Astrocyte (in vitro differentiated cells and primary cell): Measurements from ENCODE around the gene SH3GLB2.

Experiments
- EZH2 ChIP-seq: IDR thresholded peaks from 2 replicates; pipeline ENCODE4 v1.6.1; 2012; ENCODE audit warnings: mild to moderate bottlenecking, low read length, inconsistent platforms; ENCODE audit not compliant: insufficient read depth
- TF ChIP-seq, protein P1 (sequence below): IDR thresholded peaks from 2 replicates; pipeline ENCODE4 v1.5.1; 2011; ENCODE audit warnings: low read depth, mild to moderate bottlenecking, inconsistent platforms, low read length, moderate library complexity; ENCODE audit not compliant: insufficient read depth

DNA sequence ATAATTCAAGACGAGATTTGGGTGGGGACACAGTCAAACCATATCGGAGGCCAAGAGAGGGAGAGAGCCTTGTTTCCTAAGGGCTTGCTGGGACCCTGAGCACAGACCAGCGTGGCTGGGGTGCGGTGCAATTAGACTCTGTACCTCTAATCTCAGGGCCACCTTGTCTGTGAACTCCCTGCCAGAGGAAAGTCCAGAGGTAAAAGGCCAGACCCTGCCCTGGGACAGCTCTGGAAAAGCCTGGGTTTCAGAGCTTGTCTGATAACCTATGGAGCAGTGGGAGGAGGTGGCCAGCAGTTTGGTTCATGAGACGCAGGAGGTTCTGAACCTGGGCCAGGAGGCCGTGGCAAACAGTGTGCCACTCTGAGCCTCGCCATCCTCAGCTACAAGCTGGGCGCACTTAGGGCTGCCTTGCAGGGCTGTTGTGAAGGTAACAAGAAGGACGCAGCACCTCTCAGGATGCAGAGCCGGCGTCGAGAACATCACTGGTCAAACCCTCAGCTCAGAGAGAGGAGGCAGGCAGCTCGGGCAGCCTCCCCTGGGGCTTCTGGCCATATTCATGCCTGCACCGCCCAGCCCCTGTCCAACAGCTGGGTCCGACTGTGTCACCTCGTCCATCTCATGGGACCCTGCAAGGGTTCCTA, 48.0 kb upstream of the SH3GLB2 start:
- TF ChIP-seq, protein P1, sequence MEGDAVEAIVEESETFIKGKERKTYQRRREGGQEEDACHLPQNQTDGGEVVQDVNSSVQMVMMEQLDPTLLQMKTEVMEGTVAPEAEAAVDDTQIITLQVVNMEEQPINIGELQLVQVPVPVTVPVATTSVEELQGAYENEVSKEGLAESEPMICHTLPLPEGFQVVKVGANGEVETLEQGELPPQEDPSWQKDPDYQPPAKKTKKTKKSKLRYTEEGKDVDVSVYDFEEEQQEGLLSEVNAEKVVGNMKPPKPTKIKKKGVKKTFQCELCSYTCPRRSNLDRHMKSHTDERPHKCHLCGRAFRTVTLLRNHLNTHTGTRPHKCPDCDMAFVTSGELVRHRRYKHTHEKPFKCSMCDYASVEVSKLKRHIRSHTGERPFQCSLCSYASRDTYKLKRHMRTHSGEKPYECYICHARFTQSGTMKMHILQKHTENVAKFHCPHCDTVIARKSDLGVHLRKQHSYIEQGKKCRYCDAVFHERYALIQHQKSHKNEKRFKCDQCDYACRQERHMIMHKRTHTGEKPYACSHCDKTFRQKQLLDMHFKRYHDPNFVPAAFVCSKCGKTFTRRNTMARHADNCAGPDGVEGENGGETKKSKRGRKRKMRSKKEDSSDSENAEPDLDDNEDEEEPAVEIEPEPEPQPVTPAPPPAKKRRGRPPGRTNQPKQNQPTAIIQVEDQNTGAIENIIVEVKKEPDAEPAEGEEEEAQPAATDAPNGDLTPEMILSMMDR, result no peak
- no peak for TF ChIP-seq EZH2
